Measurements from ENCODE around the gene SDK1.

- TF ChIP-seq POLR2A (IDR thresholded peaks at IDR 0.05): no peak
- no peak for TF ChIP-seq POLR2AphosphoS5 (IDR thresholded peaks at IDR 0.05; ENCODE audit: insufficient read depth in 1 of 2, low read depth in 1 of 2)
- TF ChIP-seq, protein P1, sequence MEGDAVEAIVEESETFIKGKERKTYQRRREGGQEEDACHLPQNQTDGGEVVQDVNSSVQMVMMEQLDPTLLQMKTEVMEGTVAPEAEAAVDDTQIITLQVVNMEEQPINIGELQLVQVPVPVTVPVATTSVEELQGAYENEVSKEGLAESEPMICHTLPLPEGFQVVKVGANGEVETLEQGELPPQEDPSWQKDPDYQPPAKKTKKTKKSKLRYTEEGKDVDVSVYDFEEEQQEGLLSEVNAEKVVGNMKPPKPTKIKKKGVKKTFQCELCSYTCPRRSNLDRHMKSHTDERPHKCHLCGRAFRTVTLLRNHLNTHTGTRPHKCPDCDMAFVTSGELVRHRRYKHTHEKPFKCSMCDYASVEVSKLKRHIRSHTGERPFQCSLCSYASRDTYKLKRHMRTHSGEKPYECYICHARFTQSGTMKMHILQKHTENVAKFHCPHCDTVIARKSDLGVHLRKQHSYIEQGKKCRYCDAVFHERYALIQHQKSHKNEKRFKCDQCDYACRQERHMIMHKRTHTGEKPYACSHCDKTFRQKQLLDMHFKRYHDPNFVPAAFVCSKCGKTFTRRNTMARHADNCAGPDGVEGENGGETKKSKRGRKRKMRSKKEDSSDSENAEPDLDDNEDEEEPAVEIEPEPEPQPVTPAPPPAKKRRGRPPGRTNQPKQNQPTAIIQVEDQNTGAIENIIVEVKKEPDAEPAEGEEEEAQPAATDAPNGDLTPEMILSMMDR (IDR thresholded peaks at IDR 0.05): no peak
Observed at GRCh38 chr7:4265676-4266075, 964.6 kb downstream of the SDK1 start.

All from vagina (tissue), 2 donors.